HG02571 (cell line): ENCODE results near the gene CXCL10.

ENCODE experiments used
- ATAC-seq: cut with Tn5 transposase; IDR thresholded peaks from one replicate; pipeline ENCODE4 v1.9.1; 2021; ENCODE audit warnings: mild to moderate bottlenecking, moderate library complexity; ENCODE audit not compliant: unreplicated experiment

Gene CXCL10

GRCh38 chr4:75997081-75997480 lies 26.2 kb downstream of the CXCL10 start:
- ATAC-seq = no peak

GRCh38 chr4:75995727-75996126 lies 27.6 kb downstream of the CXCL10 start:
- ATAC-seq = no peak

- ATAC-seq = no peak
Measured at GRCh38 chr4:75992462-75992861, 30.8 kb downstream of the CXCL10 start.

GRCh38 chr4:75989846-75990528 lies 33.3 kb downstream of the CXCL10 start:
- ATAC-seq = no peak

GRCh38 chr4:75985116-75985515 lies 38.2 kb downstream of the CXCL10 start:
- ATAC-seq = no peak

- ATAC-seq = no peak
Measured at GRCh38 chr4:75980576-75980975, 42.7 kb downstream of the CXCL10 start.

- no peak for ATAC-seq
Measured at GRCh38 chr4:75976177-75976576, 47.1 kb downstream of the CXCL10 start.

- ATAC-seq = no peak
Measured at GRCh38 chr4:75973766-75974165, 49.5 kb downstream of the CXCL10 start.
